MM.1S (cell line): ENCODE results near the gene PFAS.

Source experiments
- DNase-seq: peaks from one replicate; pipeline ENCODE4 v3.0.0-alpha.2; 2015
- H2AFZ ChIP-seq: fragments of 300-600 bp; sonication (generic); 2 replicates; pipeline ENCODE4 v1.6.0; 2016; ENCODE audit warnings: antibody characterized with exemption, low read length
- H3F3A ChIP-seq: fragments of 300-600 bp; sonication (generic); 2 replicates; pipeline ENCODE4 v1.6.1; 2016; ENCODE audit warnings: mild to moderate bottlenecking, antibody characterized with exemption, low read length, moderate library complexity, mixed read lengths; ENCODE audit not compliant: insufficient read depth
- H3K27ac ChIP-seq: fragments of 300-600 bp; sonication (generic); 2 replicates; pipeline ENCODE4 v1.5.1; 2016; ENCODE audit warnings: mild to moderate bottlenecking, low read length
- H3K27me3 ChIP-seq: fragments of 300-600 bp; sonication (generic); replicated peaks from 2 replicates; pipeline ENCODE4 v1.6.0; 2016; ENCODE audit warnings: low read length; ENCODE audit not compliant: insufficient read depth
- H3K36me3 ChIP-seq: fragments of 300-600 bp; sonication (generic); replicated peaks from 2 replicates; pipeline ENCODE4 v1.6.1; 2016; ENCODE audit warnings: mild to moderate bottlenecking, low read length, mixed read lengths; ENCODE audit not compliant: insufficient read depth
- H3K4me1 ChIP-seq: fragments of 300-600 bp; sonication (generic); 2 replicates; pipeline ENCODE4 v1.6.1; 2016; ENCODE audit warnings: low read length, mixed read lengths
- H3K4me2 ChIP-seq: fragments of 300-600 bp; sonication (generic); 2 replicates; pipeline ENCODE4 v1.6.0; 2016; ENCODE audit warnings: low read depth, low read length
- H3K4me3 ChIP-seq: fragments of 300-600 bp; sonication (generic); 2 replicates; pipeline ENCODE4 v1.5.1; 2016; ENCODE audit warnings: low read length, mixed read lengths
- H3K79me2 ChIP-seq: fragments of 300-600 bp; sonication (generic); 2 replicates; pipeline ENCODE4 v1.6.1; 2016; ENCODE audit warnings: mixed run types, low read length, mixed read lengths
- H3K9ac ChIP-seq: fragments of 300-600 bp; sonication (generic); 2 replicates; pipeline ENCODE4 v1.6.1; 2016; ENCODE audit warnings: low read length, mixed read lengths
- H3K9me2 ChIP-seq: fragments of 300-600 bp; sonication (generic); replicated peaks from 2 replicates; pipeline ENCODE4 v1.6.1; 2016; ENCODE audit warnings: mild to moderate bottlenecking, low read length, mixed read lengths; ENCODE audit not compliant: insufficient read depth
- H3K9me3 ChIP-seq: fragments of 300-600 bp; sonication (generic); replicated peaks from 2 replicates; pipeline ENCODE4 v1.6.1; 2016; ENCODE audit warnings: mild to moderate bottlenecking, low read length, mixed read lengths; ENCODE audit not compliant: insufficient read depth
- H4K20me1 ChIP-seq: fragments of 300-600 bp; sonication (generic); 2 replicates; pipeline ENCODE4 v1.6.1; 2016; ENCODE audit warnings: mild to moderate bottlenecking, low read length, moderate library complexity, mixed read lengths; ENCODE audit not compliant: insufficient read depth
- CTCF ChIP-seq: fragments of 300-600 bp; sonication (generic); IDR thresholded peaks from 2 replicates; pipeline ENCODE4 v1.5.1; 2016; ENCODE audit warnings: antibody characterized with exemption, low read length, mixed read lengths
- EZH2 ChIP-seq: fragments of 300-600 bp; sonication (generic); optimal IDR thresholded peaks from 2 replicates; pipeline ENCODE3; 2017; ENCODE audit warnings: low read depth, mild to moderate bottlenecking, antibody characterized with exemption, low read length, mixed read lengths
- EZH2phosphoT487 ChIP-seq: fragments of 300-600 bp; sonication (generic); IDR thresholded peaks from 2 replicates; pipeline ENCODE4 v1.6.1; 2018; ENCODE audit warnings: antibody characterized with exemption, low read length

Gene PFAS

GRCh38 chr17:8268550-8269298 lies 19.6 kb downstream of the PFAS start:
- no peak for TF ChIP-seq CTCF
- no peak for TF ChIP-seq EZH2
- TF ChIP-seq EZH2phosphoT487: no peak
- Histone ChIP-seq H3K4me3 (no peak overlapping the region), H3K9me3 (no peaks in the 10 kb centered on the region), H3K4me1 (no peaks in the 10 kb centered on the region), H3K9ac (no peak overlapping the region), H3K9me2 (no peaks in the 10 kb centered on the region), H3K27me3 (no peaks in the 10 kb centered on the region), H4K20me1 (no peaks in the 10 kb centered on the region), H3K79me2 (no peaks in the 10 kb centered on the region), H3K36me3 (no peaks in the 10 kb centered on the region; the same call in 1 of the 2 replicates), H3K27ac (no peak overlapping the region), H3K4me2 (no peak overlapping the region), H2AFZ (no peak overlapping the region), H3F3A (no peaks in the 10 kb centered on the region)
- no peak for DNase-seq

GRCh38 chr17:8272421-8272820 lies 23.3 kb downstream of the PFAS start:
- no peaks in the 10 kb centered on the region for H3K4me1 ChIP-seq
- H3K4me3 ChIP-seq: no peak overlapping the region
- no peaks in the 10 kb centered on the region for H3F3A ChIP-seq
- no peak for DNase-seq
- no peaks in the 10 kb centered on the region; the same call in 1 of the 2 replicates for H3K36me3 ChIP-seq
- no peak overlapping the region for H2AFZ ChIP-seq
- H4K20me1 ChIP-seq: no peaks in the 10 kb centered on the region
- H3K9ac ChIP-seq: no peak overlapping the region
- no peak overlapping the region for H3K27ac ChIP-seq
- no peaks in the 10 kb centered on the region for H3K27me3 ChIP-seq
- H3K79me2 ChIP-seq: no peaks in the 10 kb centered on the region
- no peak for TF ChIP-seq CTCF
- no peak for TF ChIP-seq EZH2phosphoT487
- TF ChIP-seq EZH2: no peak
- H3K9me3 ChIP-seq: no peaks in the 10 kb centered on the region
- no peaks in the 10 kb centered on the region for H3K9me2 ChIP-seq
- no peak overlapping the region for H3K4me2 ChIP-seq

GRCh38 chr17:8273884-8274444 lies 24.9 kb downstream of the PFAS start:
- Histone ChIP-seq H3K4me1 (no peaks in the 10 kb centered on the region), H4K20me1 (no peaks in the 10 kb centered on the region), H3K9ac (no peak overlapping the region), H3K4me3 (no peak overlapping the region), H3K36me3 (no peaks in the 10 kb centered on the region; the same call in 1 of the 2 replicates), H2AFZ (no peak overlapping the region), H3F3A (no peaks in the 10 kb centered on the region), H3K4me2 (no peak overlapping the region), H3K9me3 (no peaks in the 10 kb centered on the region), H3K27ac (no peak overlapping the region), H3K27me3 (no peaks in the 10 kb centered on the region), H3K9me2 (no peaks in the 10 kb centered on the region), H3K79me2 (no peaks in the 10 kb centered on the region)
- TF ChIP-seq EZH2 (no peak), EZH2phosphoT487 (no peak), CTCF (no peak)
- DNase-seq: no peak
